Activated CD4-positive, alpha-beta T cell treated with anti-CD3 and anti-CD28 coated beads, Interleukin-2, amount 50 U/mL, for 24 hours (primary cell): Measurements from ENCODE around the gene HAUS8.
"Not testable (repeated sequence)": the region's sequence is repeated elsewhere in the genome, so short reads cannot be mapped to it uniquely, and the experiment has no call there.

ENCODE experiments used
- DNase-seq, 2 donors: peaks; one replicate each; pipeline ENCODE4 v3.0.0-alpha.2; 2020; ENCODE audit warnings: low read depth in 1 of 2, low spot score in 1 of 2

HAUS8 gene

GRCh38 chr19:17103177-17103576 lies 27.9 kb upstream of the HAUS8 start:
- no peak for DNase-seq

GRCh38 chr19:17101686-17102628 lies 26.7 kb upstream of the HAUS8 start:
- no peak for DNase-seq

DNA sequence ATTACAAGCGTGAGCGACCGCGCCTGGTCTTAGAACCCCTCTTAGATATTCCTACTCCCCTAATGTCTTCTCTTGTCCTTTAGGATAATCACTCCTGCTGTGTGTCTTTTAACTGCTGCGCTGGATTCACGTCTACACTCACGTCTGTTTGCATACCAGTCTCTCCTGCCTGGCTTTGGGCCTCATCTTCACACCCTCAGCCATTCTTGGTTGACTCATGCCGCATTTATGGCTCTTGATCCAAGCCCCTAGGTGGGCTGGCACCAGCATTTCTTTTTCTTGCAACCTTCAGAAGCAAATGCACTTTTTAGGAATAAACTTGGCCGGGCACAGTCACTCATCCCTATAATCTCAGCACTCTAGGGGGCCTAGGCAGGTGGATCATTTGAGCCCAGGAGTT lies 23.1 kb upstream of the HAUS8 start:
- no peak for DNase-seq

DNA sequence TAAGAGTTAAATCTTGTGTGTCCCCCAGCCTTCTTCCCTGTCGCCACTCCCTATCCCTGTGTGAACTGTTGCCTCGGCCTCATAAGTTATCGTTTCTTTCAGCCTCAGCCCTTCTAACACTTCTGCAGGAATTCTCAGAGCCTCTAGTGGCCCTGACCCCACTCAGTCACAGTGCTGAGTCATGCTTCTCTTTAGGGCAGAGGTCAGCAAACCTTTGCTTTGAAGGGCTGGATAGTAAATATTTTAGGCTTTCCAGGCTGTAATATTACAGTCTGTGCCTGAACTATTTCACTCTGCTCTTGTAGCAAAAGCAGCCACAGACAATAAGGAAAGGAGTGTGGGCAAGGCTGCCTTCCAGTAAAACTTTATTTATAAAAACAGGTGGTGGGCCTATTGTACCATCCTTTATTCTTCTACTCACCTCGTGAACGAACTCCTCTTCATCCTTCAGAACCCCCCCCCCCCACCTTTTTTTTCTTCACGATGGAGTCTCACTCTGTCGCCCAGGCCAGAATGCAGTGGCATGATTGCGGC lies 22.4 kb upstream of the HAUS8 start:
- no peak for DNase-seq

- DNase-seq: no peak
Observed at GRCh38 chr19:17095141-17095919, 20.1 kb upstream of the HAUS8 start.

GRCh38 chr19:17094694-17095093 lies 19.4 kb upstream of the HAUS8 start:
- not testable (repeated sequence) for DNase-seq

DNA sequence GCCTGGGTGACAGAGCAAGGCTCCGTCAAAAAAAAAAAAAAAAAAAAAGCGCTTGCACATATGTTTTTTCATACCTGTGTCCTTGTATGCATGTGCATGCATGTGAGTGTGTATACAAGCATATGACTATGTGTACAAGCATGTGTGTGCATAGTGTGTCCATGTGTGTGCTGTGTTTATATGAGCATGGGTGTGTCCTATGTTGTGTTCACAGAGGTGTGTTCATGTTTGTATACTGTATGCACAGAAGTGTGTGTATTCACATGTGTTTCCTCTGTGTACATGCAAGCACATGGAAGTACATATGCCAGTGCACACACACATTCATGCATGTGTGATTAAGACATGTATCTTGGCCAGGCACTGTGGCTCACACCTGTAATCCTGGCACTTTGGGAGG lies 17.4 kb upstream of the HAUS8 start:
- no peak for DNase-seq

DNA sequence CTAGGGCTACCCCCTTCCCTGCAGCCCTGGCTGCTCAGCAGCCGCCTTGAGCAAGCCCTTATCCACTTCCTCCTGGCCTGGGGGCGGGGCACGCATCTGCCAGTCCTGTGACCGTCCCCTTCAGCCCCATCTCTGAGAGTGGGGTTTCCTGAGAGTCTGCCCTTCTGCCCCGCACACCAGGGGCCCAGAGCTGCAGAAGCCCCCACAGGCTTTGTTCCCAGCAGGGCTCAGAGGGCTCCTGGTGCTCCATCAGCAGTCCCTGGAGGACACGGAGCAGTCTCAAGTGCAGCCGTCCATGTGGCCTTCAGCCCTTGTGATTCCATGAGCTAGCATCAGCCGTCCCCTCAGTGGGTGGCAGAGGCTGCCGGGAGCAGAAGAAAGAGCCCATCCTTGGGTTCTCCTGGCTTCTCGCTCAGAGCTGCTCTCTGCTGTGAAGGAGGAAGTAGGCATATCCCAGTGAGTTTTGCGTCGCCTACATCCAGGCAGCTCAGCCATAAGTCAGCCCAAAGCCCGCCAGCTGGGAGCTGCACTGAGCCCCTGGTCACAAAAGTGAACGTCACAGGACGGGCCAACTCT lies 16.6 kb upstream of the HAUS8 start:
- DNase-seq: no peak

DNA sequence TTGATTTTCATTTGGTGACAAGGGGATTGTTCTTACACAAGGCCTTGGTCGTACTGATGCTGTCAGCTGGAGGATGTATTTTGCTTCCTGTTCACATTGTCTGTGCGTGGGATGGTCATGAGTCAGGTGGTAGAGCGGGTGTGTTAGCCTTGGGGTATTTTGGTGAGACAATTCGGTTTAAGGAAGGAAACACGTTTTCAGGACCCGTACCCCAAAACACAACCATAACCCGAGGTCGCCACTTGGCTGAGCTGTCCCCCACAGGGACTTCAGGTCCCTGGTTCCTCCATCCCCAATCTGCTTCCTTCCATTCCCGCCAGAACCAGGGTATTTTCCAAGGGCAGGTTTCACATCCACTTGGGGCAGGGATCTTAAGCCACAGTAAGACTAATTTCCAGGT lies 15.3 kb upstream of the HAUS8 start:
- DNase-seq: no peak

DNA sequence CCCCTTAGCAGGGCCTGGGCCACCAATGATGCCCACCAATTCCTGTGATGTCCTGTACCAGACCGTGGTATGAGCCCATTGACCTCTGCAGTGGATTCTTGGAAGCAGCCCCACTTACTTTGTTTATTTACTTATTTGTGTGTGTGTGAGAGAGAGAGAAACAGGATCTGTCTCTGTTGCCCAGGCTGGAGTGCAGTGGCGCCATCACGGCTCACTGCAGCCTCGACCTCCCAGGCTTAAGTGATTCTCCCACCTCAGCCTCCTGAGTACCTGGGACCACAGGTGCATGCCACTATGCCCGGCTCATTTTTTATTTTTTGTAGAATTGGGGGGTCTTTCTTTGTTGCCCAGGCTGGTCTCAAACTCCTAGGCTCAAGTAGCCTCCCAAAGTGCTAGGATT lies 13.3 kb upstream of the HAUS8 start:
- DNase-seq: no peak

DNA sequence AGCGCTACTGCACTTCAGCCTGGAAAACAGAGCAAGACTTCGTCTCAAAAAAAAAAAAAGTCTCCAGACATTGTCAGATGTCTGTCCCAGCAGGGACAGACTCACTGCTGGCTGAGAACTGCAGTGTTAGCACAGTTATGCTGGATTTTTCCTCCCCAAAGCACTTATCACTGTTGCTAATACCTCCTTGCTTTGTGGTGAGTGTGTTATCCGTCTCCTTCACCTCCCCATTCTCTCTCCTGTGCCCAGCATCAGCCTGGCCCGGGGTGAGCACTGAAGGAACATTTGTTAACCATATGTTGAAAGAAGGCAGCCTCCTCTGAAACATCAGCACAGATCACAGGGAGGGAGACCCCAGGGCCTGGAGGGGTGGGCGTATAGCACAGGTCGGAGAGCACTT lies 11.6 kb upstream of the HAUS8 start:
- DNase-seq: no peak

GRCh38 chr19:17086120-17086519 lies 10.9 kb upstream of the HAUS8 start:
- DNase-seq: no peak

- DNase-seq: no peak
Observed at GRCh38 chr19:17081672-17082630, 6.7 kb upstream of the HAUS8 start.

DNA sequence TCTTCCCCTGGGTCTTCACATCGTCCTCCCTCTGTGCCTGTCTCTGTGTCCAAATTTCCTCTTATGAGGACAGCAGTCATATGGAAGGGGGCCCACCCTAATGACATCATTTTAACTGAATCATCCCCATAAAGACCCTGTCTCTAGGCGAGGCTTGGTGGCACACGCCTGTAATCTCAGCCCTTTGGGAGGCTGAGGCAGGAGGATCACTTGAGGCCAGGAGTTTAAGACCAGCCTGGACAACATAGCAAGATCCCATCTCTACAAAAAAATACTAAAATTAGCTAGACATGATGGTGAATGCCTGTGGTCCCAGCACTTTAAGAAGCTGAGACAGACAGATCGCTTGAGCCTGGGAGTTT lies 5.2 kb upstream of the HAUS8 start:
- DNase-seq: no peak

DNA sequence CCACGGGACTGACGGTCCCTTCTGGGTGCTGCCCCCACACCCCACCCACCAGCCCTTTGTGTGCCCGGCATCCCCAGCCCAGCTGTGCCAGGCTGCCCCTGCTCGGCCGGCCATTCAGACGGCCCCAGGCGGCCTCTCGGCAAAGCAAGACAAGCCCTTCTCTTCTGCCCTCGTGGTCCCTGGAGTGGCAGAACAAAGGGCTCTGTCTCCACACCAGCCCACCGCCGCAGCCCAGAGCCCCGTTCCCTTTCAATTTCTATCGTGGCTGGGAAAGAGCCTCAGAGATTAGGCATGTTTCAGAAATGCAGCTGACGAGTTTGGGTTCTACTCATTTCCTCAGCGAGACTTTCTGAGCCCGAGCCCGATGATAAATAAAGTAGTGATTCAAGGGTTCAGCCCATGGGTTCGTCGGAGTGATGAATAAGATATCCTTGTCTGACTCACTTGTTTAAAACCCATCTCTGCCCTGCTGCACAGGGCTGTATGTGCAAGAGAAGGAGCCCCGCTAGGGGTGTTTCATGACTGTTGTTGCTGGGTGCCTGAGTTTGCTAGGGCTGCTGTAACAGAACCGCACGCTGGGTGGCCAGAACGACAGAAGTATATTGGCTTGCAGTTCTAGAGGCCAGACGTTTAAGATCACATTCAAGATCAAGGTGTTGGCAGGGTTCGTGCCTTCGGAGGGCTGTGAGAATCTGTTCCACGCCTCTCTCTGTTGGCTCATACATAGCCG lies 4.6 kb upstream of the HAUS8 start:
- DNase-seq: peak; percentile 53 to 74

- DNase-seq: no peak
Observed at GRCh38 chr19:17078920-17079709, 3.9 kb upstream of the HAUS8 start.

GRCh38 chr19:17078036-17078919 lies 3.0 kb upstream of the HAUS8 start:
- DNase-seq: no peak

- no peak for DNase-seq
Observed at GRCh38 chr19:17077447-17078028, 2.3 kb upstream of the HAUS8 start.
